Tibial nerve (tissue), 4 donors: Measurements from ENCODE around the gene ZNF787. TPM values are rescaled to one million over a fixed set of nuclear protein-coding genes. Genes with fewer than 3 reads are reported as not detected.
A peak's percentile ranks its signal among the peaks of the same experiment; 100 is the strongest.

ENCODE experiments used
- DNase-seq, 2 donors: peaks; one replicate each; pipeline ENCODE4 v3.0.0-alpha.2; 2019; ENCODE audit warnings: low spot score in 2 of 2
- H3K27ac ChIP-seq, 4 donors: fragments of 200-600 bp; sonication (generic) in 3 of 4; one replicate each; pipeline ENCODE4 v1.5.1; 2017 to 2019; ENCODE audit warnings: mild to moderate bottlenecking in 1 of 4
- H3K27me3 ChIP-seq, 2 donors: fragments of 200-600 bp; sonication (generic) in 1 of 2; one replicate each; pipeline versions ENCODE4 v1.5.1 to v1.6.0; 2017 to 2019
- H3K36me3 ChIP-seq, 3 donors: fragments of 200-600 bp; sonication (generic); one replicate each; pipeline ENCODE4 v1.5.1; 2018 to 2019
- H3K4me1 ChIP-seq, 4 donors: fragments of 200-600 bp; sonication (generic) in 3 of 4; one replicate each; pipeline ENCODE4 v1.5.1; 2017 to 2019
- H3K4me3 ChIP-seq, 4 donors: fragments of 200-600 bp; sonication (generic) in 3 of 4; one replicate each; pipeline ENCODE4 v1.5.1; 2017 to 2019; ENCODE audit warnings: mild to moderate bottlenecking in 1 of 4, moderate library complexity in 1 of 4
- H3K9me3 ChIP-seq, 4 donors: fragments of 200-600 bp; sonication (generic) in 3 of 4; one replicate each; pipeline ENCODE4 v1.5.1; 2017 to 2019
- EP300 ChIP-seq, 2 donors: sonication (generic); formaldehyde crosslinking; IDR thresholded peaks; one replicate each; pipeline ENCODE4 v1.6.1; 2017; ENCODE audit warnings: antibody characterized with exemption in 2 of 2, mild to moderate bottlenecking in 1 of 2
- POLR2A ChIP-seq, 2 donors: fragments of 450-650 bp; IDR thresholded peaks; one replicate each; pipeline ENCODE4 v1.6.1; 2017; ENCODE audit warnings: antibody characterized with exemption in 2 of 2, mild to moderate bottlenecking in 2 of 2, moderate library complexity in 2 of 2
- WGBS, 2 donors: methylation state at CpG; one replicate each; pipeline ENCODE4 v1.1.5; 2018; 5-methylcytosine and 5-hydroxymethylcytosine counted together
- total RNA-seq, 4 donors: library from RNA; depleted of rRNA; stranded (reverse); fragments of >200 nt; gene quantifications; one replicate each; pipeline ENCODE4 v1.1.0, GENCODE V29; 2016
- TF ChIP-seq, protein P1 (sequence below), 5 experiments: fragments of 200-600 bp in 3 of 5; fragments of 450-650 bp in 2 of 5; sonication (generic) in 3 of 5; IDR thresholded peaks; one replicate each; pipeline ENCODE4 v1.5.1; 2016 to 2019; ENCODE audit warnings: antibody characterized with exemption in 5 of 5, mild to moderate bottlenecking in 3 of 5, moderate library complexity in 2 of 5

The ZNF787 gene
- total RNA-seq, 4 donors from 2014 or later = 13.6 to 21.6 (median 18.5) TPM

- TF ChIP-seq, protein P1, sequence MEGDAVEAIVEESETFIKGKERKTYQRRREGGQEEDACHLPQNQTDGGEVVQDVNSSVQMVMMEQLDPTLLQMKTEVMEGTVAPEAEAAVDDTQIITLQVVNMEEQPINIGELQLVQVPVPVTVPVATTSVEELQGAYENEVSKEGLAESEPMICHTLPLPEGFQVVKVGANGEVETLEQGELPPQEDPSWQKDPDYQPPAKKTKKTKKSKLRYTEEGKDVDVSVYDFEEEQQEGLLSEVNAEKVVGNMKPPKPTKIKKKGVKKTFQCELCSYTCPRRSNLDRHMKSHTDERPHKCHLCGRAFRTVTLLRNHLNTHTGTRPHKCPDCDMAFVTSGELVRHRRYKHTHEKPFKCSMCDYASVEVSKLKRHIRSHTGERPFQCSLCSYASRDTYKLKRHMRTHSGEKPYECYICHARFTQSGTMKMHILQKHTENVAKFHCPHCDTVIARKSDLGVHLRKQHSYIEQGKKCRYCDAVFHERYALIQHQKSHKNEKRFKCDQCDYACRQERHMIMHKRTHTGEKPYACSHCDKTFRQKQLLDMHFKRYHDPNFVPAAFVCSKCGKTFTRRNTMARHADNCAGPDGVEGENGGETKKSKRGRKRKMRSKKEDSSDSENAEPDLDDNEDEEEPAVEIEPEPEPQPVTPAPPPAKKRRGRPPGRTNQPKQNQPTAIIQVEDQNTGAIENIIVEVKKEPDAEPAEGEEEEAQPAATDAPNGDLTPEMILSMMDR (IDR thresholded peaks at IDR 0.05) = no peak
- TF ChIP-seq POLR2A (IDR thresholded peaks at IDR 0.05) (no peak), EP300 (IDR thresholded peaks at IDR 0.05) (no peak)
- H3K9me3 ChIP-seq = no peaks in the 10 kb centered on the region
Observed at GRCh38 chr19:56161534-56161933, 40.4 kb upstream of the ZNF787 start.

GRCh38 chr19:56159622-56160271 lies 38.7 kb upstream of the ZNF787 start:
- H3K36me3 ChIP-seq = peaks cover 0 to 68% (median 0%) of the 10 kb centered on the region in 3 donors
- no peak overlapping the region for H3K4me3 ChIP-seq
- no peak overlapping the region for H3K27ac ChIP-seq
- no peaks in the 10 kb centered on the region for H3K9me3 ChIP-seq
- no peaks in the 10 kb centered on the region for H3K27me3 ChIP-seq
- H3K4me1 ChIP-seq = no peaks in the 10 kb centered on the region
- DNase-seq = no peak
- 96 to 97% methylated on average over 27 to 50 of the region's 69 CpGs for WGBS, 2 donors
- no peak for TF ChIP-seq POLR2A (IDR thresholded peaks at IDR 0.05)
- TF ChIP-seq, protein P1 (IDR thresholded peaks at IDR 0.05) = no peak
- TF ChIP-seq EP300 (IDR thresholded peaks at IDR 0.05) = no peak

More at GRCh38 chr19:56161534-56161933, 40.4 kb upstream of the ZNF787 start:
- no peak for DNase-seq
- 95% methylated on average over 10 to 11 of the region's 11 CpGs for WGBS, 2 donors
- Histone ChIP-seq H3K4me3 (no peak overlapping the region), H3K27ac (no peak overlapping the region), H3K4me1 (no peaks in the 10 kb centered on the region), H3K36me3 (peaks cover 0 to 52% (median 0%) of the 10 kb centered on the region in 3 donors), H3K27me3 (no peaks in the 10 kb centered on the region)

GRCh38 chr19:56159009-56159559 lies 38.0 kb upstream of the ZNF787 start:
- no peak for DNase-seq
- no peaks in the 10 kb centered on the region for H3K9me3 ChIP-seq
- 91 to 95% methylated on average over 9 of the region's 9 CpGs for WGBS, 2 donors
- no peak overlapping the region for H3K4me3 ChIP-seq
- TF ChIP-seq POLR2A (IDR thresholded peaks at IDR 0.05) (no peak), EP300 (IDR thresholded peaks at IDR 0.05) (no peak)
- TF ChIP-seq, protein P1 (IDR thresholded peaks at IDR 0.05) = no peak
- no peak overlapping the region for H3K27ac ChIP-seq
- H3K27me3 ChIP-seq = no peaks in the 10 kb centered on the region
- peaks cover 0 to 73% (median 0%) of the 10 kb centered on the region in 3 donors for H3K36me3 ChIP-seq
- H3K4me1 ChIP-seq = no peaks in the 10 kb centered on the region

- Histone ChIP-seq H3K4me3 (no peak overlapping the region), H3K4me1 (no peaks in the 10 kb centered on the region), H3K27me3 (no peaks in the 10 kb centered on the region), H3K27ac (no peak overlapping the region), H3K36me3 (peaks cover 0 to 76% (median 0%) of the 10 kb centered on the region in 3 donors), H3K9me3 (no peaks in the 10 kb centered on the region)
- 91 to 93% methylated on average over 15 to 16 of the region's 16 CpGs for WGBS, 2 donors
- TF ChIP-seq POLR2A (IDR thresholded peaks at IDR 0.05) (no peak), EP300 (IDR thresholded peaks at IDR 0.05) (no peak)
- TF ChIP-seq, protein P1 (IDR thresholded peaks at IDR 0.05) = no peak
- no peak for DNase-seq
Observed at GRCh38 chr19:56158170-56158757, 37.2 kb upstream of the ZNF787 start.

DNA sequence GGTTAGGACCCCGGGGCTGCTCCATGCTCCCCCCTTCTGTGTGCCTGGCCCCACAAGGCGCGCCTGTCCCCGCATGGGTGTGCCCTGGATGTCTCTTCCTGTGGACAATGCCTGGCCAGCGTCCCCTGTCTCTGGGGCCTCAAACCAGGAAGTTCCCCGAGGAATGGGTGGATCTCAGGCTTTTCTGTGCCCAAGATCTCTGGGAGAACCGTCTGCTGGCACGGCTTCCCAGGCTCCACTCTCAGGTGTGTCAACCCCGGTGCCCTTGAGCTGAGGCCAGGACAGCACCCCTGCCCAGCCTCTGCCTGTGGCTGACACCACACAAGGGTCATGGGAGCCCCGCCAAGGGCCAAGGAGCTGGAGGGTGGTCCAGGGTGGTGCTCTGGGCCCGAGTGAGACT lies 35.7 kb upstream of the ZNF787 start:
- TF ChIP-seq POLR2A (IDR thresholded peaks at IDR 0.05) = no peak
- TF ChIP-seq, protein P1 (IDR thresholded peaks at IDR 0.05) = no peak
- TF ChIP-seq EP300 (IDR thresholded peaks at IDR 0.05) = no peak
- Histone ChIP-seq H3K36me3 (peaks cover 0 to 76% (median 0%) of the 10 kb centered on the region in 3 donors), H3K9me3 (no peaks in the 10 kb centered on the region), H3K4me1 (no peaks in the 10 kb centered on the region), H3K4me3 (no peak overlapping the region), H3K27ac (peak overlapping the region in 1 of 4 donors; percentile 1), H3K27me3 (no peaks in the 10 kb centered on the region)
- no peak for DNase-seq
- 72 to 79% methylated on average over 11 of the region's 11 CpGs for WGBS, 2 donors
